ENCODE measurements around the gene PLIN1.
"Not testable (repeated sequence)": the region's sequence is repeated elsewhere in the genome, so short reads cannot be mapped to it uniquely, and the experiment has no call there.

Gene PLIN1

GRCh38 chr15:89679212-89679611, at the start of gene PLIN1:
TSS of gene PLIN1 (minus strand) at chr15:89679367. CDS start at chr15:89677489, 1,878 bp downstream.
- Mint-ChIP-seq H3K27ac (no peak within 1 kb of the TSS), H3K36me3 (no peaks in the 10 kb centered on the region), H3K4me1 (no peaks in the 10 kb centered on the region), H3K9me3 (no peaks in the 10 kb centered on the region), H3K4me3 (no peak within 1 kb of the TSS)
- no peak for ATAC-seq
- DNase-seq (ENCODE audit: low spot score in 2 of 2), result no peak

- ATAC-seq, result no peak
- DNase-seq (ENCODE audit: low spot score in 2 of 2), result no peak
- H3K4me1 Mint-ChIP-seq, result no peaks in the 10 kb centered on the region
- no peak overlapping the region for H3K4me3 Mint-ChIP-seq
- H3K9me3 Mint-ChIP-seq, result peaks cover 2% of the 10 kb centered on the region
- no peak overlapping the region for H3K27ac Mint-ChIP-seq
- H3K36me3 Mint-ChIP-seq, result no peaks in the 10 kb centered on the region
Measured at GRCh38 chr15:89728254-89728653, 49.1 kb upstream of the PLIN1 start.

- no peak for ATAC-seq
- H3K27ac Mint-ChIP-seq, result no peak overlapping the region
Measured at GRCh38 chr15:89725064-89725463, 45.9 kb upstream of the PLIN1 start.

GRCh38 chr15:89724621-89725020, 45.5 kb upstream of the PLIN1 start:
- no peak for ATAC-seq
- no peak for DNase-seq (ENCODE audit: low spot score in 2 of 2)
- Mint-ChIP-seq H3K4me3 (no peak overlapping the region), H3K27ac (no peak overlapping the region), H3K36me3 (no peaks in the 10 kb centered on the region), H3K4me1 (no peaks in the 10 kb centered on the region), H3K9me3 (peaks cover 2% of the 10 kb centered on the region)

More at GRCh38 chr15:89725064-89725463, 45.9 kb upstream of the PLIN1 start:
- Mint-ChIP-seq H3K4me3 (no peak overlapping the region), H3K36me3 (no peaks in the 10 kb centered on the region), H3K9me3 (peaks cover 2% of the 10 kb centered on the region), H3K4me1 (no peaks in the 10 kb centered on the region)
- DNase-seq (ENCODE audit: low spot score in 2 of 2), result no peak

GRCh38 chr15:89723031-89723430, 43.9 kb upstream of the PLIN1 start:
- H3K4me3 Mint-ChIP-seq, result no peak overlapping the region
- H3K9me3 Mint-ChIP-seq, result peaks cover 2% of the 10 kb centered on the region
- DNase-seq (ENCODE audit: low spot score in 2 of 2) (no peak), ATAC-seq (no peak)
- no peaks in the 10 kb centered on the region for H3K36me3 Mint-ChIP-seq
- H3K4me1 Mint-ChIP-seq, result no peaks in the 10 kb centered on the region
- H3K27ac Mint-ChIP-seq, result no peak overlapping the region

- Mint-ChIP-seq H3K27ac (no peak overlapping the region), H3K36me3 (no peaks in the 10 kb centered on the region), H3K4me1 (no peaks in the 10 kb centered on the region), H3K4me3 (no peak overlapping the region), H3K9me3 (no peaks in the 10 kb centered on the region)
- DNase-seq (ENCODE audit: low spot score in 2 of 2) (no peak), ATAC-seq (no peak)
Measured at GRCh38 chr15:89714775-89715174, 35.6 kb upstream of the PLIN1 start.

- DNase-seq (ENCODE audit: low spot score in 2 of 2) (no peak), ATAC-seq (no peak)
- no peaks in the 10 kb centered on the region for H3K36me3 Mint-ChIP-seq
- H3K9me3 Mint-ChIP-seq, result no peaks in the 10 kb centered on the region
- no peak overlapping the region for H3K27ac Mint-ChIP-seq
- no peak overlapping the region for H3K4me3 Mint-ChIP-seq
- no peaks in the 10 kb centered on the region for H3K4me1 Mint-ChIP-seq
Measured at GRCh38 chr15:89707577-89707976, 28.4 kb upstream of the PLIN1 start.

GRCh38 chr15:89704411-89704810, 25.2 kb upstream of the PLIN1 start:
- Mint-ChIP-seq H3K4me1 (no peaks in the 10 kb centered on the region), H3K9me3 (no peaks in the 10 kb centered on the region)

GRCh38 chr15:89695198-89695597, 16.0 kb upstream of the PLIN1 start:
- Mint-ChIP-seq H3K4me3 (no peak overlapping the region), H3K36me3 (peaks cover under 1% of the 10 kb centered on the region), H3K9me3 (no peaks in the 10 kb centered on the region), H3K4me1 (peaks cover 11% of the 10 kb centered on the region), H3K27ac (no peak overlapping the region)
- DNase-seq (ENCODE audit: low spot score in 2 of 2) (no peak), ATAC-seq (no peak)

More at GRCh38 chr15:89704411-89704810, 25.2 kb upstream of the PLIN1 start:
- Mint-ChIP-seq H3K27ac (no peak overlapping the region), H3K4me3 (no peak overlapping the region), H3K36me3 (no peaks in the 10 kb centered on the region)
- ATAC-seq (no peak), DNase-seq (ENCODE audit: low spot score in 2 of 2) (no peak)

GRCh38 chr15:89693696-89694095, 14.5 kb upstream of the PLIN1 start:
- DNase-seq (ENCODE audit: low spot score in 2 of 2) (no peak), ATAC-seq (no peak)
- Mint-ChIP-seq H3K27ac (no peak overlapping the region), H3K9me3 (no peaks in the 10 kb centered on the region), H3K4me3 (no peak overlapping the region), H3K4me1 (peaks cover 16% of the 10 kb centered on the region), H3K36me3 (peaks cover 6% of the 10 kb centered on the region)

GRCh38 chr15:89693091-89693490, 13.9 kb upstream of the PLIN1 start:
- Mint-ChIP-seq H3K4me3 (no peak overlapping the region), H3K36me3 (peaks cover 6% of the 10 kb centered on the region), H3K4me1 (peaks cover 16% of the 10 kb centered on the region), H3K27ac (no peak overlapping the region), H3K9me3 (no peaks in the 10 kb centered on the region)
- no peak for ATAC-seq
- DNase-seq (ENCODE audit: low spot score in 2 of 2), result no peak

- peak; percentile 63 to 89 for DNase-seq (ENCODE audit: low spot score in 2 of 2)
- Mint-ChIP-seq H3K9me3 (no peaks in the 10 kb centered on the region), H3K36me3 (peaks cover 6% of the 10 kb centered on the region), H3K4me3 (peak within 1 kb of the TSS; percentile 85), H3K4me1 (peaks cover 16% of the 10 kb centered on the region), H3K27ac (peak within 1 kb of the TSS; percentile 90)
- peak; percentile 88 for ATAC-seq
Measured at GRCh38 chr15:89690276-89691218, 11.4 kb upstream of the PLIN1 start, which contains the start of the genes PEX11A and WDR93. TSS of gene PEX11A (minus strand) at chr15:89690754. CDS start at chr15:89690632, 122 bp downstream. TSS of gene WDR93 (plus strand) at chr15:89690811. CDS start at chr15:89701747, 10,936 bp downstream.

- not testable (repeated sequence) for H3K9me3 Mint-ChIP-seq; H3K36me3 Mint-ChIP-seq; DNase-seq (ENCODE audit: low spot score in 2 of 2); ATAC-seq
- H3K27ac Mint-ChIP-seq, result peak overlapping the region; percentile 90
- H3K4me3 Mint-ChIP-seq, result peak overlapping the region; percentile 85
- peaks cover 16% of the 10 kb centered on the region for H3K4me1 Mint-ChIP-seq
Measured at GRCh38 chr15:89689930-89690275, 10.7 kb upstream of the PLIN1 start.

GRCh38 chr15:89686522-89686921, 7.4 kb upstream of the PLIN1 start:
- Mint-ChIP-seq H3K36me3 (peaks cover 6% of the 10 kb centered on the region), H3K9me3 (no peaks in the 10 kb centered on the region), H3K4me1 (peaks cover 16% of the 10 kb centered on the region), H3K27ac (no peak overlapping the region), H3K4me3 (no peak overlapping the region)
- ATAC-seq (no peak), DNase-seq (ENCODE audit: low spot score in 2 of 2) (no peak)

- no peak overlapping the region for H3K27ac Mint-ChIP-seq
- DNase-seq (ENCODE audit: low spot score in 2 of 2) (no peak), ATAC-seq (no peak)
- peaks cover 13% of the 10 kb centered on the region for H3K4me1 Mint-ChIP-seq
- peaks cover 6% of the 10 kb centered on the region for H3K36me3 Mint-ChIP-seq
- no peaks in the 10 kb centered on the region for H3K9me3 Mint-ChIP-seq
- no peak overlapping the region for H3K4me3 Mint-ChIP-seq
Measured at GRCh38 chr15:89685995-89686394, 6.8 kb upstream of the PLIN1 start.

GRCh38 chr15:89681146-89681545, 2.0 kb upstream of the PLIN1 start:
- H3K9me3 Mint-ChIP-seq, result no peaks in the 10 kb centered on the region

More at GRCh38 chr15:89681146-89681545, 2.0 kb upstream of the PLIN1 start:
- Mint-ChIP-seq H3K36me3 (no peaks in the 10 kb centered on the region), H3K27ac (no peak overlapping the region), H3K4me1 (no peaks in the 10 kb centered on the region), H3K4me3 (no peak overlapping the region)
- DNase-seq (ENCODE audit: low spot score in 2 of 2) (no peak), ATAC-seq (no peak)
